ENCODE results near the gene SIX5.

The SIX5 gene

GRCh38 chr19:45758921-45759320 lies 10.1 kb downstream of the SIX5 start:
- Histone ChIP-seq H3K4me1 (ENCODE audit: control insufficient read depth, insufficient read depth, low read length) (0 out of 2 replicates have a peak, but pooled peaks cover 2% of the 10 kb centered on the region), H3K4me3 (ENCODE audit: low read depth, low read length) (no peak overlapping the region), H3K27ac (ENCODE audit: extremely low read depth, low read depth, low read length) (no peak overlapping the region), H3K9me3 (ENCODE audit: control insufficient read depth, insufficient read depth, low read depth, low read length) (no peaks in the 10 kb centered on the region), H3K36me3 (ENCODE audit: control insufficient read depth in 2 of 2, insufficient read depth in 1 of 2, low read length in 2 of 2) (no peaks in the 10 kb centered on the region; a peak in 1 of 3 replicates)
- POLR2A ChIA-PET: interaction anchor here (0.9 to 1.1 kb wide), 2 partner anchors 9 to 10 kb away, joined by 3 to 5 read pairs; partner anchors contain the start of gene SIX5
- CTCF ChIA-PET: interaction anchor here (0.7 to 1.7 kb wide), 2 partner anchors 10 to 29 kb away, joined by 3 to 4 read pairs; partner anchors contain the start of gene FBXO46
- TF ChIP-seq ZNF76 (tag by site-specific recombination; IDR thresholded peaks at IDR 0.05; ENCODE audit: borderline replicate concordance, low read depth) (no peak), ZNF660 (tag by site-specific recombination; IDR thresholded peaks at IDR 0.05) (no peak), ZNF677 (tag by site-specific recombination; IDR thresholded peaks at IDR 0.05) (no peak), BCL6B (tag by site-specific recombination; IDR thresholded peaks at IDR 0.05) (no peak), SETDB1 (IDR thresholded peaks at IDR 0.05; ENCODE audit: insufficient read length, low read length) (no peak), KLF9 (tag by site-specific recombination; IDR thresholded peaks at IDR 0.05; ENCODE audit: low read depth) (no peak), ZNF777 (tag by site-specific recombination; IDR thresholded peaks at IDR 0.05; ENCODE audit: borderline replicate concordance) (no peak), ZNF488 (tag by site-specific recombination; IDR thresholded peaks at IDR 0.05) (no peak), ZNF324 (tag by site-specific recombination; IDR thresholded peaks at IDR 0.05) (no peak), ZNF514 (tag by site-specific recombination; IDR thresholded peaks at IDR 0.05) (no peak), ZSCAN18 (tag by site-specific recombination; IDR thresholded peaks at IDR 0.05) (no peak), ZNF341 (tag by site-specific recombination; IDR thresholded peaks at IDR 0.05; ENCODE audit: low read depth) (no peak), ZNF670 (tag by site-specific recombination; IDR thresholded peaks at IDR 0.05; ENCODE audit: low read depth) (no peak)
- TF ChIP-seq, protein P1, sequence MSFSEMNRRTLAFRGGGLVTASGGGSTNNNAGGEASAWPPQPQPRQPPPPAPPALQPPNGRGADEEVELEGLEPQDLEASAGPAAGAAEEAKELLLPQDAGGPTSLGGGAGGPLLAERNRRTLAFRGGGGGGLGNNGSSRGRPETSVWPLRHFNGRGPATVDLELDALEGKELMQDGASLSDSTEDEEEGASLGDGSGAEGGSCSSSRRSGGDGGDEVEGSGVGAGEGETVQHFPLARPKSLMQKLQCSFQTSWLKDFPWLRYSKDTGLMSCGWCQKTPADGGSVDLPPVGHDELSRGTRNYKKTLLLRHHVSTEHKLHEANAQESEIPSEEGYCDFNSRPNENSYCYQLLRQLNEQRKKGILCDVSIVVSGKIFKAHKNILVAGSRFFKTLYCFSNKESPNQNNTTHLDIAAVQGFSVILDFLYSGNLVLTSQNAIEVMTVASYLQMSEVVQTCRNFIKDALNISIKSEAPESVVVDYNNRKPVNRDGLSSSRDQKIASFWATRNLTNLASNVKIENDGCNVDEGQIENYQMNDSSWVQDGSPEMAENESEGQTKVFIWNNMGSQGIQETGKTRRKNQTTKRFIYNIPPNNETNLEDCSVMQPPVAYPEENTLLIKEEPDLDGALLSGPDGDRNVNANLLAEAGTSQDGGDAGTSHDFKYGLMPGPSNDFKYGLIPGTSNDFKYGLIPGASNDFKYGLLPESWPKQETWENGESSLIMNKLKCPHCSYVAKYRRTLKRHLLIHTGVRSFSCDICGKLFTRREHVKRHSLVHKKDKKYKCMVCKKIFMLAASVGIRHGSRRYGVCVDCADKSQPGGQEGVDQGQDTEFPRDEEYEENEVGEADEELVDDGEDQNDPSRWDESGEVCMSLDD (tag by site-specific recombination; IDR thresholded peaks at IDR 0.05): no peak
- TF ChIP-seq, protein P2, sequence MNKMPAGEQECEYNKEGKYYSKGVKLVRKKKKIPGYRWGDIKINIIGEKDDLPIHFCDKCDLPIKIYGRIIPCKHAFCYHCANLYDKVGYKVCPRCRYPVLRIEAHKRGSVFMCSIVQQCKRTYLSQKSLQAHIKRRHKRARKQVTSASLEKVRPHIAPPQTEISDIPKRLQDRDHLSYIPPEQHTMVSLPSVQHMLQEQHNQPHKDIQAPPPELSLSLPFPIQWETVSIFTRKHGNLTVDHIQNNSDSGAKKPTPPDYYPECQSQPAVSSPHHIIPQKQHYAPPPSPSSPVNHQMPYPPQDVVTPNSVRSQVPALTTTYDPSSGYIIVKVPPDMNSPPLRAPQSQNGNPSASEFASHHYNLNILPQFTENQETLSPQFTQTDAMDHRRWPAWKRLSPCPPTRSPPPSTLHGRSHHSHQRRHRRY (tag by site-specific recombination; IDR thresholded peaks at IDR 0.05): no peak

- POLR2A ChIA-PET: interaction anchor here (0.7 to 2.1 kb wide), 5 partner anchors 10 to 41 kb away, joined by 3 to 10 read pairs (median 4); partner anchors contain the start of genes FBXO46 and SIX5
- Histone ChIP-seq H3K4me3 (ENCODE audit: low read depth, low read length) (no peak overlapping the region), H3K4me1 (ENCODE audit: control insufficient read depth, insufficient read depth, low read length) (0 out of 2 replicates have a peak, but pooled peaks cover 2% of the 10 kb centered on the region), H3K36me3 (ENCODE audit: control insufficient read depth in 2 of 2, insufficient read depth in 1 of 2, low read length in 2 of 2) (no peaks in the 10 kb centered on the region; a peak in 1 of 3 replicates), H3K27ac (ENCODE audit: extremely low read depth, low read depth, low read length) (no peak overlapping the region), H3K9me3 (ENCODE audit: control insufficient read depth, insufficient read depth, low read depth, low read length) (no peaks in the 10 kb centered on the region)
- CTCF ChIA-PET: interaction anchor here (0.7 to 1.7 kb wide), 3 partner anchors 11 to 28 kb away, joined by 3 to 6 read pairs (median 3); partner anchors contain the start of gene FBXO46
- no peak for TF ChIP-seq SP7 (tag by site-specific recombination; IDR thresholded peaks at IDR 0.05)
- no peak for TF ChIP-seq BCL6B (tag by site-specific recombination; IDR thresholded peaks at IDR 0.05)
- no peak for TF ChIP-seq ZNF10 (tag by site-specific recombination; IDR thresholded peaks at IDR 0.05)
- TF ChIP-seq ZBTB7A (tag by site-specific recombination; IDR thresholded peaks at IDR 0.05; ENCODE audit: low read depth): no peak
- TF ChIP-seq, protein P3, sequence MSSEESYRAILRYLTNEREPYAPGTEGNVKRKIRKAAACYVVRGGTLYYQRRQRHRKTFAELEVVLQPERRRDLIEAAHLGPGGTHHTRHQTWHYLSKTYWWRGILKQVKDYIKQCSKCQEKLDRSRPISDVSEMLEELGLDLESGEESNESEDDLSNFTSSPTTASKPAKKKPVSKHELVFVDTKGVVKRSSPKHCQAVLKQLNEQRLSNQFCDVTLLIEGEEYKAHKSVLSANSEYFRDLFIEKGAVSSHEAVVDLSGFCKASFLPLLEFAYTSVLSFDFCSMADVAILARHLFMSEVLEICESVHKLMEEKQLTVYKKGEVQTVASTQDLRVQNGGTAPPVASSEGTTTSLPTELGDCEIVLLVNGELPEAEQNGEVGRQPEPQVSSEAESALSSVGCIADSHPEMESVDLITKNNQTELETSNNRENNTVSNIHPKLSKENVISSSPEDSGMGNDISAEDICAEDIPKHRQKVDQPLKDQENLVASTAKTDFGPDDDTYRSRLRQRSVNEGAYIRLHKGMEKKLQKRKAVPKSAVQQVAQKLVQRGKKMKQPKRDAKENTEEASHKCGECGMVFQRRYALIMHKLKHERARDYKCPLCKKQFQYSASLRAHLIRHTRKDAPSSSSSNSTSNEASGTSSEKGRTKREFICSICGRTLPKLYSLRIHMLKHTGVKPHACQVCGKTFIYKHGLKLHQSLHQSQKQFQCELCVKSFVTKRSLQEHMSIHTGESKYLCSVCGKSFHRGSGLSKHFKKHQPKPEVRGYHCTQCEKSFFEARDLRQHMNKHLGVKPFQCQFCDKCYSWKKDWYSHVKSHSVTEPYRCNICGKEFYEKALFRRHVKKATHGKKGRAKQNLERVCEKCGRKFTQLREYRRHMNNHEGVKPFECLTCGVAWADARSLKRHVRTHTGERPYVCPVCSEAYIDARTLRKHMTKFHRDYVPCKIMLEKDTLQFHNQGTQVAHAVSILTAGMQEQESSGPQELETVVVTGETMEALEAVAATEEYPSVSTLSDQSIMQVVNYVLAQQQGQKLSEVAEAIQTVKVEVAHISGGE (tag by site-specific recombination; conservative IDR thresholded peaks at IDR 0.05; ENCODE audit: low read depth): no peak
- no peak for TF ChIP-seq ZNF292 (tag by site-specific recombination; IDR thresholded peaks at IDR 0.05; ENCODE audit: borderline replicate concordance, low read depth)
Observed at GRCh38 chr19:45757695-45758094, 11.4 kb downstream of the SIX5 start.
